Measurements from ENCODE around the gene LEKR1.
"Not testable (repeated sequence)": the region's sequence is repeated elsewhere in the genome, so short reads cannot be mapped to it uniquely, and the experiment has no call there.

The LEKR1 gene

GRCh38 chr3:156795890-156796481, 30.2 kb upstream of the LEKR1 start:
- Histone ChIP-seq H3K27me3 (ENCODE audit: insufficient read depth, poor library complexity, severe bottlenecking) (no peaks in the 10 kb centered on the region), H3K27ac (ENCODE audit: poor library complexity, severe bottlenecking) (peak overlapping the region; percentile 45), H3K4me3 (ENCODE audit: severe bottlenecking) (no peak overlapping the region), H3K36me3 (ENCODE audit: low read depth) (no peaks in the 10 kb centered on the region), H3K9me3 (ENCODE audit: severe bottlenecking) (peaks cover 5% of the 10 kb centered on the region), H3K4me1 (ENCODE audit: insufficient read depth, poor library complexity, severe bottlenecking) (peaks cover 12% of the 10 kb centered on the region)
- DNase-seq (ENCODE audit: low spot score) (no peak), ATAC-seq (ENCODE audit: low read depth) (peak; percentile 41; the same call in 2 of the 3 replicates)
- no peak for TF ChIP-seq CTCF (IDR thresholded peaks at IDR 0.05; ENCODE audit: poor library complexity, severe bottlenecking)

- Histone ChIP-seq H3K27me3 (ENCODE audit: insufficient read depth, poor library complexity, severe bottlenecking) (no peaks in the 10 kb centered on the region), H3K27ac (ENCODE audit: poor library complexity, severe bottlenecking) (peak overlapping the region; percentile 45), H3K9me3 (ENCODE audit: severe bottlenecking) (peaks cover 5% of the 10 kb centered on the region), H3K4me1 (ENCODE audit: insufficient read depth, poor library complexity, severe bottlenecking) (peaks cover 12% of the 10 kb centered on the region), H3K36me3 (ENCODE audit: low read depth) (no peaks in the 10 kb centered on the region), H3K4me3 (ENCODE audit: severe bottlenecking) (no peak overlapping the region)
- ATAC-seq (ENCODE audit: low read depth) = no peak
- no peak for DNase-seq (ENCODE audit: low spot score)
- no peak for TF ChIP-seq CTCF (IDR thresholded peaks at IDR 0.05; ENCODE audit: poor library complexity, severe bottlenecking)
Measured at GRCh38 chr3:156797368-156797767, 28.8 kb upstream of the LEKR1 start.

GRCh38 chr3:156800287-156800686, 25.9 kb upstream of the LEKR1 start:
- not testable (repeated sequence) for ATAC-seq (ENCODE audit: low read depth); H3K4me3 ChIP-seq (ENCODE audit: severe bottlenecking); H3K4me1 ChIP-seq (ENCODE audit: insufficient read depth, poor library complexity, severe bottlenecking); H3K36me3 ChIP-seq (ENCODE audit: low read depth); H3K9me3 ChIP-seq (ENCODE audit: severe bottlenecking); DNase-seq (ENCODE audit: low spot score); H3K27ac ChIP-seq (ENCODE audit: poor library complexity, severe bottlenecking); H3K27me3 ChIP-seq (ENCODE audit: insufficient read depth, poor library complexity, severe bottlenecking)

- no peaks in the 10 kb centered on the region for H3K36me3 ChIP-seq (ENCODE audit: low read depth)
- H3K27ac ChIP-seq (ENCODE audit: poor library complexity, severe bottlenecking) = no peak overlapping the region
- no peak for DNase-seq (ENCODE audit: low spot score)
- peaks cover 9% of the 10 kb centered on the region for H3K9me3 ChIP-seq (ENCODE audit: severe bottlenecking)
- H3K27me3 ChIP-seq (ENCODE audit: insufficient read depth, poor library complexity, severe bottlenecking) = no peaks in the 10 kb centered on the region
- ATAC-seq (ENCODE audit: low read depth) = no peak
- no peak for TF ChIP-seq CTCF (IDR thresholded peaks at IDR 0.05; ENCODE audit: poor library complexity, severe bottlenecking)
- H3K4me3 ChIP-seq (ENCODE audit: severe bottlenecking) = no peak overlapping the region
- H3K4me1 ChIP-seq (ENCODE audit: insufficient read depth, poor library complexity, severe bottlenecking) = no peaks in the 10 kb centered on the region
Measured at GRCh38 chr3:156801746-156802145, 24.4 kb upstream of the LEKR1 start.

GRCh38 chr3:156802821-156803606, 23.1 kb upstream of the LEKR1 start:
- Histone ChIP-seq H3K27ac (ENCODE audit: poor library complexity, severe bottlenecking) (no peak overlapping the region), H3K36me3 (ENCODE audit: low read depth) (no peaks in the 10 kb centered on the region), H3K27me3 (ENCODE audit: insufficient read depth, poor library complexity, severe bottlenecking) (no peaks in the 10 kb centered on the region), H3K4me3 (ENCODE audit: severe bottlenecking) (no peak overlapping the region), H3K4me1 (ENCODE audit: insufficient read depth, poor library complexity, severe bottlenecking) (peaks cover 2% of the 10 kb centered on the region), H3K9me3 (ENCODE audit: severe bottlenecking) (peaks cover 9% of the 10 kb centered on the region)
- DNase-seq (ENCODE audit: low spot score) (no peak), ATAC-seq (ENCODE audit: low read depth) (no peak)
- TF ChIP-seq CTCF (IDR thresholded peaks at IDR 0.05; ENCODE audit: poor library complexity, severe bottlenecking) = no peak

All from RWPE2 (cell line).